GM19467 (cell line): Measurements from ENCODE around the gene SMARCAD1.
"Not testable (repeated sequence)": the region's sequence is repeated elsewhere in the genome, so short reads cannot be mapped to it uniquely, and the experiment has no call there.

ENCODE experiments used
- ATAC-seq: cut with Tn5 transposase; IDR thresholded peaks from one replicate; pipeline ENCODE4 v1.9.1; 2021; ENCODE audit warnings: mild to moderate bottlenecking, moderate library complexity; ENCODE audit not compliant: unreplicated experiment

Gene SMARCAD1

DNA sequence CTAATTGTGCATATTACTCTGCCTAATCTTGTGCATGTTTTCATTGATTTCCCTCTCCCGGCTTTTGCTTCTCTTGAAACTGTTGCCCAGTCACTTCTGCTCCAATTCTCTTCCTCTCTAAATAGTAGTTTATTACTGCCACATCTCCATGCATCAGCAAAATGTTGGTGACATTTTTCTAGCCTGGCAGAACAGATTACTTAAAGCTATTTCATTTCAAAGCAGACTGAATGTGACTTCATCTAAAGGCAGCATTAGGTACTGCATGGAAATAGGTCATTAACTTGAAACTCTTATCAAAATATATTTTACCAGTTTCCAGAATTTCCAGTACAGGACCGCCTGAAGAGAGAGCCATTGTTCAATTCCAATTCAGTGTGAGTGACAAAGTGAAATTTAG, 82.6 kb downstream of the SMARCAD1 start:
- ATAC-seq: no peak

DNA sequence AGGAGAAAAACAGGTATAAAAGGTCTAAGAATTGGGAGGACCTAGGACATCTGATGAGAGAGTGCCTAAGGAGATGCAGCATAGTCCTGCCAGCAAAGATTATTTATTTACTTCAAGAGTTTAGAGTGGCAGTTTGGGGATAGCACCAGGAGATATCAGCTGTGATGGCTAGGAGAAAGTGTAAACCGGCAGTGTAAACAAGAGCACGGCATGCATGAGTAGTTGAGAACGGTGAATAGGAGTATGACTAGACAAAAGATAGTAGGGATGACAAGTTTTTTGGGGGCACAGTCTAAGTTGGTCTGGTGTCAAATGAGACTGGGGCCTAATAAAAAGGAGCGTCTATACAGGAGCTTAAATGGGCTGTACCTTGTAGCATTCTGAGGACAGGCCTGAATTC, 86.3 kb downstream of the SMARCAD1 start:
- not testable (repeated sequence) for ATAC-seq

GRCh38 chr4:94295473-94295872, 87.8 kb downstream of the SMARCAD1 start:
- not testable (repeated sequence) for ATAC-seq

DNA sequence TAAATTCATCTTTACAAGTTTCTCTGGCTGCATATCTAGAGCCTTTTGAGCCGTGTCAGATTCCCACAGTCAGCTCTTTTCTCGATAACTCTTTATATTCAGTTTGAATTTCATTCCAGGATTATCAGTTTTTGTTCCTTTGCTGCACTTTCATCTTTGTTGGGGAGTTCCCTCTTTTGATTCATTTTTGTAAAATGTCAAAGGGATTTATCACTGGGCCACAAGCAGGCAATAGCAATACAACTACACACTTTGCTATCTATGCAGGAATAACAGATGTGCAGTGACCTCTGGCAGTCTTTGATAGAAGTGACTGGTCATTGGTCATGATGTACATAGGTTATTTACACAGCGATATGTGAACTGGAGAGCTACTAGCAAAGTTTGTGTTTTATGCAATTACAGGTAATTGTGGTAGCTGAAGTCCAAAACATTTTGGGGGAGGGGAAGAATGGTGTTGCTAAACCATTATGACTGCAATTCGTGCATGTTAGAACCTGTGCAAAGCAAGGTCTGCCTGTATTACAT, 91.1 kb downstream of the SMARCAD1 start:
- ATAC-seq: no peak

DNA sequence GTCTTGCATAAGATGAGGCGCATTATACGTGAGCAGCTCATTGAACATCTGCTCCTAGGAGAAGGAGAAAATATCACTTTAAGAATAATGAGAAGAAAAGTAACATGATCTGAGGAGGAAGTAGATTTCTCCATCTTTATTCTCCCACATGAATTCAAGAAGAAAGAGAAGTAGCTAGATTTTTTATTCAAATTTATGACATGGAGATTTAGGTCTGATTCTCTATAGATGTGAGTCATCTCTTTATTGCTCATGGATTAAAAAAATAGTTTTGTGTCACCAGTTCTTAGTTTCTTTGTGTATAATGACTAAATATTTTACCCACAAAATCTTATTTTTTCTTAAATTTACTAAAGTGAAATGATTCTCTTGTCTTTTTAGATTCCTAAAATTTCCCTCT, 94.5 kb downstream of the SMARCAD1 start:
- no peak for ATAC-seq

DNA sequence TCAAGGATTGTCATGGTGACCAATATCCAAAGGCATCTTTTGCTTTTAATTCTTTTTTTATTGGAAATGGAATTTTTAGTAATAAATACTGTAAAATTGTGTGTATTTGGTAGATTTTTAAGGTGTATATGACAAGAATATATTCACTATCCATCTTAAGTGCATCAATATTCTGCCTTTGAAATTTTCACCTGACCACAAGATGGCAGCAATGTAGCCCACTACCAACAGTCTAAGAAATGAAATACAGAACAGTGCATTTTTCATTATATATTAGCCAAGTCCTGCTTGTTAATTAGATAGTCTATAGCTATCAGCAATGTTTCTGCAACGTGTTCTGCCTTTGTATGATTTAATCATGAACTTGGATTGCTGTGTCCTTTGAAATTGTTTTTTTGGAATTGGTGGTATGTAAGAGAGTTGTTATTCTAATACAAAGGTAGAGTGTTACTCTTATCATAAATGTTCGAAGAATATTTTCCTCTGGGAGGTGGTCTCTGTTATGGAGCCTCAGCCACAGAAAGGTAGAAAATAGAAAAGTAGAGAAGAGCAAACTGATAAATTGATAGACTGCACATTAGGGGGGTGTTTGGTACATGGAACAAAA, 96.8 kb downstream of the SMARCAD1 start:
- no peak for ATAC-seq

DNA sequence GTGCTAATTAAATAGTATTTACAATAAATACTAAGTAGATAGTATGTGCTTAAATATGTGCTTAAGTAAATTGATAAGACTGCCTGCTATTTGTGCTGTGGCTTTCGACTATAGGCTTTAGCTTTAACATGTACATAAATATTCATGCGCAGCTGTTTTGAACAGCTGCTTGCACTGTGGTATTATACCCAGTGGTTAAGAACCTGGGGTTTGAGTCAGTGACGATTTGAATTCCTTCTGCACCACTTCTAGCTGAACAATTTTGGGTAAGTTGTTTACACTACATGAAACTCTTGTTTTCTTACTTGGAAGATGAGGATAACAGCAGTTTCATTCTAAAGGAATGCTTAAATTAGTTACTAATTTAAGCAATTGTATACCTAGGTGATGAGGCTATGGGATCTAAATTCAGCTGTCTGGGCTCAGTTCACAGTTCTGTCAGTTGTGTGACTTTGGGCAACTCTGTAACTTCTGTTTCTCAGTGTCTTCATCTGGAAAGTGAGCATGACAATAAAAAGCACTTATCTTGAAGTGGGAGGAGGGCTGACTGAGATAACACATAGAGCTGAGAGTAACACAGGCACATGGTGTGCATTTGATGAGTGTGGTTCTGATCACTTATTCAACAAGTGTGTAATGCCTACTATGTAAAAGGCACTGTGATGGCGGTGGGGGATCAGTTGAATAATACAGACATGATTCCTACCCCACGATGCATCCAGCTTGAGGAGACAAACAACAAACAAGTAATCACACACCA, 98.0 kb downstream of the SMARCAD1 start:
- ATAC-seq: no peak

- ATAC-seq: no peak
These were observed 99.0 kb downstream of the SMARCAD1 start for GRCh38 chr4:94306713-94307112.

- ATAC-seq: no peak
These were observed 99.7 kb downstream of the SMARCAD1 start for GRCh38 chr4:94307231-94307871.

- not testable (repeated sequence) for ATAC-seq
These were observed 112.3 kb downstream of the SMARCAD1 start for GRCh38 chr4:94319927-94320326.

- ATAC-seq: no peak
These were observed 118.2 kb downstream of the SMARCAD1 start for GRCh38 chr4:94325835-94326234.

GRCh38 chr4:94329933-94330332, 122.3 kb downstream of the SMARCAD1 start:
- ATAC-seq: no peak

- ATAC-seq: no peak
These were observed 125.4 kb downstream of the SMARCAD1 start for GRCh38 chr4:94332983-94333590.

- ATAC-seq: no peak
These were observed 126.2 kb downstream of the SMARCAD1 start for GRCh38 chr4:94333866-94334265.

GRCh38 chr4:94334476-94334875, 126.8 kb downstream of the SMARCAD1 start:
- ATAC-seq: no peak

DNA sequence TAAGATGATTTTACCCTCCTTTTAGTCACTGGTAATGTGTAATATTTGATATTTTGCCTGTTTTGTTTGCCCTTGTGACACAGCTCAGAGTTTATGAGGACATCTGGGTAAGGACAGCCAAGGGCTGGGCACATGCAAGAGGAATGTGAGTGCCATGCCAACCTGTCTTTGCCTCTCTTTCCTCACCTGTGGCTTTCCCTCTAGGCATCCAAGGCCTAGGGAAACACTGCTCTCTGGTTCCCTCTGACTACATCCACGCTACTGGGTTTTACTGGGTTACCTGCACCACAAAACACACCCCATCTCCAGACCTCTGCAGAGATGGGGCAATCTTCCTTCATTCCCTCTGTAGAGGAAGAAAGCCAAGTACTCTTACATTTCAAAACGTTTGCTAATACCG, 127.3 kb downstream of the SMARCAD1 start:
- ATAC-seq: no peak

- no peak for ATAC-seq
These were observed 128.6 kb downstream of the SMARCAD1 start for GRCh38 chr4:94336303-94336702.

- ATAC-seq: not testable (repeated sequence)
These were observed 129.1 kb downstream of the SMARCAD1 start for GRCh38 chr4:94336791-94337190.

DNA sequence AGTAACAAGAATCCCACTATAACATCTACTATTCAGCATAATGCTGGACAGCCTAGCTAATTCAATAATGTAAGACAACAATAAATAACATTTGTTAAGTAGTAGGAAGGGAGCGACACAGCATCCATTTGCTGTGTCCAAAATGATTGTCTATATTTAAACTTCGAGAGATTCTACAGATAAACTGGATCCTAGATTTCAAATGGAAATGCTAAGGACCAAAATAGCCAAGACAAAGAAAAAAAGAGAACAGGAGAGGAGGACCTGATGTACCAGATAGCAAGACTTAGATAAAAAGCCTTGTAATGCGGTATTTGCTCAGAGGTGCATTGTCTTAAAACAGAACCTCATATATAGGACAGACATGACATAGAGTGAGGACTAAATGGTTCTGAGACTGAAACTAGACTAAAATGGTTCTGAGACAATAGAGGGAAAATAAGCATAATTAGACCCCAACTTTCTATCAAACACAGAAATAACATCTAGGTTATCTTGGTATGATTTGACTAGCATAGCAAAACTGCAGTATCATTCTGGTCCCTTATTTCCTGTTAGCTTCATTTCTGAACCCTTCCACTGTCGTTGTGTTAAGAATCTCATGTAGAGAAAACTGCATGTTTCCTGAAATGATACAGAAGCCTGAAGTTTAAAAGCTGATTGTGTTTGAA, 131.2 kb downstream of the SMARCAD1 start:
- ATAC-seq: peak; percentile 64

- no peak for ATAC-seq
These were observed 132.1 kb downstream of the SMARCAD1 start for GRCh38 chr4:94339779-94340178.
